SK-N-SH (cell line): ENCODE data around the gene TMTC4.
A peak's percentile ranks its signal among the peaks of the same experiment; 100 is the strongest.

Experiments used
- CTCF ChIP-seq: fragments of 200-600 bp; sonication (generic); IDR thresholded peaks from 2 replicates; pipeline ENCODE4 v1.6.1; 2017; ENCODE audit warnings: antibody characterized with exemption, mild to moderate bottlenecking, moderate library complexity
- GATA2 ChIP-seq: sonication (generic); formaldehyde crosslinking; IDR thresholded peaks from 2 replicates; pipeline ENCODE4 v1.5.0; 2020; ENCODE audit warnings: mild to moderate bottlenecking, missing genetic modification reagents
- NRF1 ChIP-seq: IDR thresholded peaks from 2 replicates; pipeline ENCODE4 v1.6.1; 2012; ENCODE audit warnings: low read depth, mild to moderate bottlenecking, low read length
- POLR2AphosphoS5 ChIP-seq: IDR thresholded peaks from 2 replicates; pipeline ENCODE4 v1.6.1; 2012; ENCODE audit warnings: low read depth, low read length
- REST ChIP-seq: IDR thresholded peaks from 2 replicates; pipeline ENCODE4 v1.6.1; 2012; ENCODE audit warnings: mild to moderate bottlenecking, low read depth, low read length, moderate library complexity
- RFX5 ChIP-seq: IDR thresholded peaks from 2 replicates; pipeline ENCODE4 v1.6.1; 2012; ENCODE audit warnings: mild to moderate bottlenecking, improper control_type of control experiment, low read length
- RXRA ChIP-seq: IDR thresholded peaks from 2 replicates; pipeline ENCODE4 v1.4.0; 2012; ENCODE audit warnings: low read depth, mild to moderate bottlenecking, borderline replicate concordance
- TAF1 ChIP-seq: IDR thresholded peaks from 2 replicates; pipeline ENCODE4 v1.6.1; 2012; ENCODE audit warnings: low read depth, mild to moderate bottlenecking, low read length, moderate library complexity, borderline replicate concordance
- TCF12 ChIP-seq: IDR thresholded peaks from 2 replicates; pipeline ENCODE4 v1.4.0; 2012
- TEAD4 ChIP-seq: IDR thresholded peaks from 2 replicates; pipeline ENCODE4 v1.4.0; 2012; ENCODE audit warnings: mild to moderate bottlenecking, borderline replicate concordance; ENCODE audit not compliant: insufficient read depth
- YY1 ChIP-seq: IDR thresholded peaks from 2 replicates; pipeline ENCODE4 v1.4.0; 2012; ENCODE audit warnings: low read depth, mild to moderate bottlenecking

- TF ChIP-seq NRF1 = no peak
- TF ChIP-seq CTCF = no peak
- TF ChIP-seq POLR2AphosphoS5 = no peak
- no peak for TF ChIP-seq RXRA
- no peak for TF ChIP-seq TEAD4
- peak; percentile 31; the same call in 1 of the 2 replicates for TF ChIP-seq YY1
- no peak for TF ChIP-seq TAF1
- no peak for TF ChIP-seq GATA2
- TF ChIP-seq RFX5 = no peak
- TF ChIP-seq REST = no peak
- no peak for TF ChIP-seq TCF12
Measured at GRCh38 chr13:100673713-100674571, 653 bp downstream of the TMTC4 start.
